Occipital lobe (tissue), 2 donors: ENCODE results near the gene PIK3R6. TPM values are rescaled to one million over a fixed set of nuclear protein-coding genes. Genes with fewer than 3 reads are reported as not detected.

Experiments used
- DNase-seq: peaks from one replicate; lab custom pipeline; 2025; lab: John Stamatoyannopoulos, UW
- total RNA-seq: library from RNA; depleted of rRNA; stranded (reverse); fragments of >200 nt; gene quantifications from one replicate; pipeline ENCODE4 v1.2.3, GENCODE V29; 2014

Gene PIK3R6
- total RNA-seq, 1 donor from 2014 or later = 0.47 TPM

GRCh38 chr17:8798846-8799569 is 68.5 kb downstream of the PIK3R6 start, which contains the start of gene MFSD6L:
Gene MFSD6L (minus strand): TSS chr17:8799365. CDS start chr17:8799120, 245 bp downstream.
- DNase-seq = no peak

GRCh38 chr17:8798176-8798845 is 69.2 kb downstream of the PIK3R6 start:
- DNase-seq = no peak

- DNase-seq = no peak
These were observed 69.8 kb downstream of the PIK3R6 start for GRCh38 chr17:8797621-8798175.

- no peak for DNase-seq
These were observed 72.8 kb downstream of the PIK3R6 start for GRCh38 chr17:8794636-8795035.

- DNase-seq = no peak
These were observed 73.8 kb downstream of the PIK3R6 start for GRCh38 chr17:8793649-8794048.

GRCh38 chr17:8792646-8793045 is 74.8 kb downstream of the PIK3R6 start:
- DNase-seq = no peak

GRCh38 chr17:8791910-8792270 is 75.6 kb downstream of the PIK3R6 start:
- DNase-seq = no peak

GRCh38 chr17:8791248-8791909 is 76.1 kb downstream of the PIK3R6 start:
- no peak for DNase-seq

GRCh38 chr17:8789743-8790142 is 77.7 kb downstream of the PIK3R6 start:
- no peak for DNase-seq

- no peak for DNase-seq
These were observed 78.5 kb downstream of the PIK3R6 start for GRCh38 chr17:8788998-8789397.

GRCh38 chr17:8785547-8786413 is 81.7 kb downstream of the PIK3R6 start:
- peak; percentile 40 for DNase-seq

- no peak for DNase-seq
These were observed 85.3 kb downstream of the PIK3R6 start for GRCh38 chr17:8782176-8782575.

- no peak for DNase-seq
These were observed 85.7 kb downstream of the PIK3R6 start for GRCh38 chr17:8781776-8782175.

GRCh38 chr17:8776881-8777280 is 90.6 kb downstream of the PIK3R6 start:
- no peak for DNase-seq

GRCh38 chr17:8776248-8776647 is 91.2 kb downstream of the PIK3R6 start:
- no peak for DNase-seq

- DNase-seq = no peak
These were observed 100.7 kb downstream of the PIK3R6 start for GRCh38 chr17:8766731-8767130.

- no peak for DNase-seq
These were observed 105.5 kb downstream of the PIK3R6 start for GRCh38 chr17:8762012-8762411.

- no peak for DNase-seq
These were observed 109.3 kb downstream of the PIK3R6 start, which contains the start of gene SPDYE4 for GRCh38 chr17:8758137-8758596. Gene SPDYE4 (minus strand): TSS chr17:8758546. CDS start chr17:8758382, 164 bp downstream.

- no peak for DNase-seq
These were observed 110.3 kb downstream of the PIK3R6 start for GRCh38 chr17:8757189-8757588.

GRCh38 chr17:8755590-8756255 is 111.8 kb downstream of the PIK3R6 start:
- no peak for DNase-seq
